Cerebellar cortex (tissue), 1 donor: ENCODE measurements around the gene ZNF532.
A peak's percentile ranks its signal among the peaks of the same experiment; 100 is the strongest.

Experiments
- DNase-seq: peaks from one replicate; pipeline ENCODE4 v3.0.0-alpha.2; 2015; ENCODE audit warnings: low spot score

ZNF532 gene

GRCh38 chr18:58870621-58871020, 5.9 kb downstream of the ZNF532 start:
- DNase-seq: no peak

DNA sequence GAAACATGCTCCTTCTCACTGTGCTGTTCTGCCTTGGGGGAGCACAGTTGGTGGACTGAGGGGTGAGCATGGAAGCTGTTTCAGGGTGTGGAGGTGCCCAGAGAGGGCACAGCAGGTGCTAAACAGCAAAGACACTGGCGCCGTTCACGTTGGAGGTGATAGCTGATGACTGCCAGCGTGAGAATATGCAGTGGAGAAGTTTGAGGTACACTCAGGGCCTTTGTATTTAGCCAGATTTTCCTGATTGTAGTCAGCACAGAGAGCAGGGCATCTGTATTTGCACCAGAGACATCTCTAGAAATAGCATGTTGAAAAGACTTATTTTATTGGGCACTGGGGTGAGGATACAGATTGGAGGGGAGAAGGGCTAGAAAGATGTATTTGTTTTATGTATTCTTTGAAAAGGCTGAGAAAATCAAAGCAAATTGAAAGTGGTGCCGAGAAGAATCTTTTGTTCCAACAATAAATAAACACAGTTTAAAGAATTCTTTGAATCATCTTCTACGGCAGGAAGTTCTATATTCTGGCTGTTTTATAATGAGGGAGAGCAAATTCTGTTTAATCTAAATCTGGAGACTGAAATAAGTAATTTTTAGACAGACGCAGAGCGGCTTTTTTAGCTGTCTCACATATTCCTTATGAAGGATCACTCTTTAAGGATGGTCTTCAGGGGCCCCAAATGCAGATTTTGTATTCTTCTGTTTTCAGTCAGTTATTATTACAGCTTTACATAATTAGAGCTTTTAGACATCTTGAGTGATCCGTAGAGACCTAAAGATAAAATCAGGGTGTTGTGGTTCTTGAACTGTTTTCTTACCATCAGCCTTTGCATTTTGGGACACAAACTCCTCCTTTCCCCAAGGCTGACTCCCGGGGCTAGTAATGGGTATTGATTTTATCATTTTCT, 7.1 kb downstream of the ZNF532 start:
- DNase-seq: no peak

DNA sequence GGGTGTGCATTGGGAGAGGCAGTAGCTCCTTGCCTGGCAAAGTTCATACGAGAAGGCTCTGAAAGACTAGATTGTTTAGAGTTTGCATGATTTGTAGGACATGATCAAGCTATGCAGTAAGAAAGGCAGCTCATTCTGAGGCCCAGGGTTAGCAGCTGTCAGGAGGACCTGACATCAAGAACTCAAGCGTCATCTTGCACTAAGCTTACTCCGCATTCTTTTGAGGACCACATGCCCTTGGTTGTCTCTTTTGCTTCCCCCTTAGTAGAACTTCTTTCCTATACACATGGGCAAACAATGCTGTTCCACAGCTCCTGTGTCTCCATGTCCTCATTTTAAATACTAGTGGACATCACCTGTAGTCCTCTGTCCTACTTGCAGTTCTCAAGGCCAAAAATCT, 14.0 kb downstream of the ZNF532 start:
- no peak for DNase-seq

GRCh38 chr18:58881477-58881876, 16.8 kb downstream of the ZNF532 start:
- DNase-seq: no peak

GRCh38 chr18:58882044-58882443, 17.4 kb downstream of the ZNF532 start:
- DNase-seq: no peak

DNA sequence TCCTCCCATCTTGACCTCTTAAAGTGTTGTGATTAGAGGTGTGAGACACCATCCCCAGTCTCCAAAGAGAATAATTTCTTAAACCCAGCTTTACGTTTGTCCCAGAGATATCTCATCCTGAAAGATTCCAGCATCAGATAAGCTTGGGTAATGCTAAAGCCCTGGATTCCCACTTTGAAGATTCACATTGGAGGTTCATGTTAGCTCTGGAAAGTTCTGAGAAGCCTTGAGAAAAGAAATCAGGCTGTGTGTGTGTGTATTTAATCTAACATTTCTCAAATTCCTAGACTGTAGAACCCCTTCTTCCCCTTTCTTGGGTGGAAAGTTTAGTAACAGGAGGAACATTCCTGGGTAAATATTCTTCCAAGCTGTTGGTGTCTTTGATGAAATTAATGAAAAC, 18.0 kb downstream of the ZNF532 start:
- no peak for DNase-seq

DNA sequence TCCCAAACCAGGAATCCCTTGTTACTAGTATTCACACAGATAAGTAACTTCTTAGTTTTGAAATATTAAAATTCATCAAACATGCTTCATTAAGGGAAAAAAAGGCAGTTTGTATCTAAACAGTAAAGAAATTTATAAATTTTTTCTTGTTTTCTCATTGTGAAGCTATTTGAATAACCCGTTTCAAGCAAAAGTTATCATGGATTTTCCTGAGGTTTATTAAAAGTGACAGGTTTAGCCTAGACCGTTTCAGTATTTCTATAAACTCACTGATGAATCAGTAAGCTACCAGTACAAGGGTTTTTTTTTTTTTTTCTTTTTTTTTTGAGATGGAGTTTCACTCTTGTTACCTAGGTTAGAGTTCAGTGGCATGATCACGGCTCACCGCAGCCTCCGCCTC, 20.0 kb downstream of the ZNF532 start:
- DNase-seq: no peak

- DNase-seq: no peak
These were observed 21.8 kb downstream of the ZNF532 start for GRCh38 chr18:58886431-58886830.

DNA sequence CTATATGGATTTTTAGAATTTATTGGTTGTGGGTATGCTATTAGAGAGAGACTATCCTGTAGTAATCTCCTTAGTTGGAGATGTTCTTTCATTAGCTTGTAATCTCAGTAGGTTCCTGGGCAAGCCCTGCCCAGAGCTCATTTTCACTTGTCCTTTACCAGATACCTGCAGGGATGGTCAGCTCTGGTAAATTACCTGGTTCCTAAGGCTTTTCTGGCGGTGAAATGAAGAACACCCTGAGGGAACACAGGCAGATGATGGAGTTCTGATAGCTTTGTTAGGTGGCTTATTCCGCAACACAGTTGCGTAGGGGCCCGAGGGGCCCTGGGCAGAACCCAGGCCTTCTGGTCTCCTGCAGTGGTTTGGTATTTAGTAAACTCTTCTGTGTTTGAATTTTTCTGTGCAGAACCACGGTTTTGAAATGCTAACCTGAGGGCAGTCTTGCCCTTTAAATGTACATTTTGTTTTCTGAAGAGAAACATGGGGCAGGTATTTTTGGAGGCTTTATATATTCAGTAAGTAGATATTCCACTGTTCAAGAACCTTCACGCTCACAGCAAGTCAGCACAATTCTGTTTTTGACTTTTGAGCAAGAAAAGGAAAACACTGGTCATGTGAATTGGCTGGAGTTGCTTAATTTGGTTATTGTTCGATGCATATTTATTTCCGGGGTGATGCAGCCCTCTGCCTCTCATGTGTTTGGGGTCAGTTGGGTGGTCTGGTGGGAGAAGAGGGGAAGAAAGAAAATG, 22.4 kb downstream of the ZNF532 start:
- no peak for DNase-seq

DNA sequence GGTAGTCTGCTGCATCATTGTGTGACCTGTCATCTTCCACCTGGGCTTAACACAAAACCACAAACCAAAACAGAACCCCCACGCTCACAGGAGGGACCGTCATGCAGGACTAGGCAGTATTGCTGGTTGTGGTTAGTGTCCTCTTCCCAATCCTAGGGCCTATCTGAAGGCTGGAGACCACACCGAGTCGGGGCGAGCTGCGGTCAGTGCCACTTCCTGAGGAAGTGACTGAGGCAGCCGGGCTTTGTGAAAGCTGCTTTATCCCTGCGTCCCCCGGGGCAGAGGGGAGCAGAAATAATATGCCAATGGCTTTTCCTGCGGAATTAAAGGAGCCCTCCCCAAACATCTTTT, 22.9 kb downstream of the ZNF532 start:
- DNase-seq: no peak

- DNase-seq: no peak
These were observed 27.1 kb downstream of the ZNF532 start for GRCh38 chr18:58891776-58892175.

DNA sequence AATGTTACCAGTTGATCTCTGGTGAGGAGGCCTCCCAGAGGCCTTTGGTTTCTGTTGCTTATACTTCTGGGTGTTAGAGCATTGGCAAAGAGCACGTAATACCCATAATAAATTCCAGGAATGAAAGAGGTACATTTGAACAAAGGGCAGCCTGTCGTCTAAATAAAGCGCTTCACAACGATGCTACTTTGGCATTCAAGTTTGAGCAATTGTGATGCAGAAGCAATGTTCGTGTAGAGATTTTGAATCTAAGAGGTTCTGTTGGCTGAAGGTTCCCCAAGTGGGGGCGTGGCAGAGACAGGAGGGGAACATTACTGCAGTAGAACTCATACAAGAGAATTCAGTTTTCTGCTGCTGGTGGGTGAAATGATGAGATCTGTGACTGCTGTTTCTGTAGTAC, 27.8 kb downstream of the ZNF532 start:
- DNase-seq: no peak

DNA sequence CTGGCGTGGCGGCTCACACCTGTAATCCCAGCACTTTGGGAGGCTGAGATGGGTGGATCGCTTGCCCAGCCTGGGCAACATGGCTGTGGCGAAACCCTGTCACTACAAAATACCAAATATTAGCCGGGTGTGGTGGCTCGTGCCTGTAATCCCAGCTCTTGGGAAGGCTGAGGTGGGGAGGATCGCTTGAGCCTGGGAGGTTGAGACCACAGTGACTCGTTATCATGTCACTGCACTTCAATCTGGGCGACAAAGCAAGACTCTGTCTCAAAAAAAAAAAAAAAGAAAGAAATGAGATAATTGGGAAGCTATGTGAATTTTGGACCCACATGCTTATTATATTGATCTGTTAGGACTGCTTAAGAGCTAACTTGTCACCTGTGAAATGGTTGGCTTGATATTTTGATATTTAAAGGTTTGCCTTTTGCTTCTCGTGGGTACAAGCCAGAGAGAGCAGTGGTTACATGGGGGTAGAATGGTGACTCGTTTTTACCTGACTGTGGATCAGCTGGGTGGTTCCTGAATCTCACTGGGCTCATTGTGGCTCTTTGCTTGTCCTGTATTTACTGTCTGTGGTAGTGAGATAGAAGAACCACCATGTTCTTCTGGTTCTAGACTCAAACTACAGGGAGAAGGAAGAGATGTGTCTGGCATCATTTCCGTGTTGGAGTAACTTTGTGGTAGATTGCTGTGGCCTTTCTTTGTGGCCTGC, 28.9 kb downstream of the ZNF532 start:
- no peak for DNase-seq

- peak; percentile 73 for DNase-seq
These were observed 30.3 kb downstream of the ZNF532 start for GRCh38 chr18:58894930-58895329.

GRCh38 chr18:58895385-58895784, 30.7 kb downstream of the ZNF532 start:
- DNase-seq: no peak

DNA sequence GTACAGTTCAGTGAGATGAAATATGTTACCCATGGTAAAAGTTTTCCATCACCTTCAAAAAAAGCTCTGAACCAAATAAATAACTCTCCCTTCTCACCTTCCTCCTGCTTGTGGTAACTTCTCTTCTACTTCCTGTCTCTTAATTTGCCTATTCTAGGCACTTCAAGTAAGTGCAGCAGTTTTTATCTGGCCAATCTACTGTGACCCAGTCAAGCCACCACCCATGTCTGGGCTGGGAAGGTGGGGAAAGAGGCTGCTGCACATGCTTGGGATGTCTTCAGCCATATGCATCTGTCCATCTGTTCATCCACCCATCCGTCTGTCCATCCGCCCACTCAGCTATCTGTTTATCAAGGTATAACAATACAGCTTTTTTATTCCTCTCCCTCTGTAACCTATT, 31.6 kb downstream of the ZNF532 start:
- no peak for DNase-seq

- no peak for DNase-seq
These were observed 32.2 kb downstream of the ZNF532 start for GRCh38 chr18:58896734-58897508.

DNA sequence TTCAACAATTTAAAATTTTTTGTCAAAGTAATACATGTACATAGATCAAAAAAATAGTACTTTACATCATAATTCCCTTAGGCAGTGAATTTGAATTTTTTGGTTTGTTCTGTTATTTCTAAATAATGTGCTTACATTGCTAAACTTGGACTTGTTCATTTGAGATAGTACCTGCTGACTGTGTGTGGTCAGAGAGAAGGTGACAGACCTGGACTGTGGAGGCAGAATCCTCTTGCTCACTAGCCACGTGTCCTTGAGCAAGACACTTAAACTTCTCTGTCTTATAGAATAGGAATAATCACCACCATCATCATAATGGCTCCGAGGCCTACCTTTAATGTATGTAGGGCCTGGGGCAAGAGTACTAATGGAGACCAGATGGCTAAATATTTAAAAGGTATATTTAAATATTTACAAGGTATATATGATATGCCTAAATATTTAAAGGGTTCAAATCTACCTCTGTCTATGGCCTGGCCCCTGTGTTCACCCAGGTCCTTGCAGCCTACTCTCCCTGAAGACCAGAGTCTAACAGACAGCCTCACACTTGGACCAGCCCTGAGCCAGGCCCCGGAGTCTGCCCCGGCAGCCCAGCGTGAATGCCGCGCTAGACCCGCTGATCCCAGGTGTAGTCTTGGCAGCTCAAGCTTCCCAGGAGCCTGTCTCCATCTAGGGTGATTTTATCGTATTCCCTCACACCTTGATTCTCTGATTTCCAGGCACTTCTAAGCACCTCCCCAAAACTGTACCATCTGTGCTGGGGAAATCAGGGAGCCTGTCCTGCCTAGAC, 33.5 kb downstream of the ZNF532 start:
- no peak for DNase-seq

- no peak for DNase-seq
These were observed 35.5 kb downstream of the ZNF532 start for GRCh38 chr18:58900015-58900649.

- DNase-seq: no peak
These were observed 36.5 kb downstream of the ZNF532 start for GRCh38 chr18:58901143-58901542.

DNA sequence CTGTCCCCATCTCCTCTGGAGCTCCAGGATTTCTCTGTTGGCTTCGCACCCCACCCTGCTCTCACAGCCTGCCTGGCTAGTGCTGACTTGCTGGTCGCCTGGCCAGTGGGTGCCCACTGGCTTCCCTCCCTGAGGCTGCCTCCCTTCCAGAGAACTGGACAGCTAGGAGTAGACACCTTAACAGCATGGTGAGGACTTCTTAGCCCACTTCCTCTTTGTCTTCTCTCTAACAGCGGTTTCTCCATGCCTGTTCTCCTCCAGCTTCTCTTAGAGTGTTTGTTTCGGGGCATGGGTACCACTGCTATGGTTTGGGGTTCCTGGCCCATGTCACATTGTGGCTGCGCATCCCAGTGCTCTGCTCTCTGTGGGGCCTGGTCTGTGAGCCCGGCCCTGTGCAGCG, 37.1 kb downstream of the ZNF532 start:
- DNase-seq: no peak
